Choroid plexus epithelial cell (primary cell): Measurements from ENCODE around the gene PTPRT.

Experiments used
- DNase-seq: peaks from one replicate; pipeline ENCODE4 v3.0.0-alpha.2; 2010; ENCODE audit warnings: low read depth
- H3K4me3 ChIP-seq: 2 replicates; pipeline ENCODE4 v1.5.1; 2011; ENCODE audit warnings: low read depth, mild to moderate bottlenecking, control low read depth, low read length, moderate library complexity
- CTCF ChIP-seq: conservative IDR thresholded peaks from 2 replicates; pipeline ENCODE4 v1.5.1; 2011; ENCODE audit warnings: low read depth, mild to moderate bottlenecking, control low read depth, inconsistent platforms, low read length, moderate library complexity

PTPRT gene

GRCh38 chr20:42678895-42679294, 510.8 kb downstream of the PTPRT start:
- H3K4me3 ChIP-seq = no peak overlapping the region
- no peak for TF ChIP-seq CTCF
- no peak for DNase-seq

- TF ChIP-seq CTCF = no peak
- no peak for DNase-seq
- no peak overlapping the region for H3K4me3 ChIP-seq
Measured at GRCh38 chr20:42656130-42656529, 533.6 kb downstream of the PTPRT start.

GRCh38 chr20:42652266-42652665, 537.4 kb downstream of the PTPRT start:
- no peak for DNase-seq
- TF ChIP-seq CTCF = no peak
- no peak overlapping the region for H3K4me3 ChIP-seq

GRCh38 chr20:42650191-42650746, 539.4 kb downstream of the PTPRT start:
- no peak overlapping the region for H3K4me3 ChIP-seq
- no peak for TF ChIP-seq CTCF
- DNase-seq = no peak

- DNase-seq = no peak
- TF ChIP-seq CTCF = no peak
- no peak overlapping the region for H3K4me3 ChIP-seq
Measured at GRCh38 chr20:42649748-42650147, 540.0 kb downstream of the PTPRT start.

- no peak for DNase-seq
- H3K4me3 ChIP-seq = no peak overlapping the region
- TF ChIP-seq CTCF = no peak
Measured at GRCh38 chr20:42646250-42646649, 543.5 kb downstream of the PTPRT start.

GRCh38 chr20:42641886-42642285, 547.8 kb downstream of the PTPRT start:
- DNase-seq = no peak
- no peak overlapping the region for H3K4me3 ChIP-seq
- no peak for TF ChIP-seq CTCF
